Stimulated activated CD4-positive, alpha-beta T cell treated with anti-CD3 and anti-CD28 coated beads, TNF-alpha, amount 100 ng/mL, for 24 hours (primary cell): ENCODE data around the gene SLC7A10.

Experiments
- DNase-seq, 3 experiments: peaks; one replicate each; pipeline ENCODE4 v3.0.0-alpha.2; 2020; ENCODE audit warnings: low read depth in 3 of 3

SLC7A10 gene

GRCh38 chr19:33254245-33254824, 28.7 kb upstream of the SLC7A10 start:
- DNase-seq, result no peak

GRCh38 chr19:33252971-33253370, 27.3 kb upstream of the SLC7A10 start:
- no peak for DNase-seq

- no peak for DNase-seq
These were observed 26.8 kb upstream of the SLC7A10 start for GRCh38 chr19:33252418-33252962.

GRCh38 chr19:33251526-33252090, 26.0 kb upstream of the SLC7A10 start:
- no peak for DNase-seq

- DNase-seq, result no peak
These were observed 25.4 kb upstream of the SLC7A10 start for GRCh38 chr19:33251076-33251475.

GRCh38 chr19:33250500-33250899, 24.9 kb upstream of the SLC7A10 start:
- DNase-seq, result no peak

- DNase-seq, result no peak
These were observed 24.2 kb upstream of the SLC7A10 start for GRCh38 chr19:33249740-33250366.

- DNase-seq, result no peak
These were observed 23.4 kb upstream of the SLC7A10 start for GRCh38 chr19:33248954-33249613.

GRCh38 chr19:33248553-33248953, 22.9 kb upstream of the SLC7A10 start:
- DNase-seq, result no peak

- DNase-seq, result no peak
These were observed 22.5 kb upstream of the SLC7A10 start for GRCh38 chr19:33248104-33248503.

- no peak for DNase-seq
These were observed 21.8 kb upstream of the SLC7A10 start for GRCh38 chr19:33247441-33247819.

GRCh38 chr19:33246709-33247440, 21.2 kb upstream of the SLC7A10 start:
- no peak for DNase-seq

- DNase-seq, result no peak
These were observed 20.5 kb upstream of the SLC7A10 start for GRCh38 chr19:33245948-33246708.

GRCh38 chr19:33242911-33243310, 17.3 kb upstream of the SLC7A10 start:
- DNase-seq, result no peak

GRCh38 chr19:33242131-33242530, 16.5 kb upstream of the SLC7A10 start:
- DNase-seq, result no peak

GRCh38 chr19:33241530-33242101, 16.0 kb upstream of the SLC7A10 start:
- peak in 1 of 3 experiments; percentile 21 for DNase-seq

- no peak for DNase-seq
These were observed 15.5 kb upstream of the SLC7A10 start for GRCh38 chr19:33241091-33241529.

- DNase-seq, result no peak
These were observed 14.6 kb upstream of the SLC7A10 start for GRCh38 chr19:33240181-33240771.

GRCh38 chr19:33239223-33239975, 13.7 kb upstream of the SLC7A10 start:
- no peak for DNase-seq
